HEK293 (cell line): ENCODE results near the gene CRYBG2.
A peak's percentile ranks its signal among the peaks of the same experiment; 100 is the strongest.
"Not testable (repeated sequence)": the region's sequence is repeated elsewhere in the genome, so short reads cannot be mapped to it uniquely, and the experiment has no call there.

Experiments
- CTCF ChIA-PET: fragments of 350-600 bp; formaldehyde crosslinking; extraction: SDS; loops from one replicate; lab custom pipeline; 2021; ENCODE audit warnings: antibody characterized with exemption; lab: Yijun Ruan, JAX
- POLR2A ChIA-PET: fragments of 300-600 bp; formaldehyde crosslinking; extraction: SDS; loops from one replicate; lab custom pipeline; 2020; ENCODE audit warnings: antibody characterized with exemption, inconsistent platforms; lab: Yijun Ruan, JAX
- H3K27ac ChIP-seq: fragments of 200-500 bp; sonication (Bioruptor generic); 2 replicates; pipeline ENCODE4 v1.5.1; 2014; ENCODE audit warnings: low read depth, low read length, control low read depth, inconsistent platforms; ENCODE audit errors: extremely low read depth
- H3K36me3 ChIP-seq, 2 experiments: fragments of 200-500 bp in 1 of 2; sonication (Bioruptor generic) in 1 of 2; 1 replicate in 1 of 2; 2 replicates in 1 of 2; pipeline ENCODE4 v1.5.1; 2014 to 2017; ENCODE audit warnings: inconsistent platforms in 2 of 2, low read length in 2 of 2; ENCODE audit not compliant: control insufficient read depth in 2 of 2, insufficient read depth in 1 of 2
- H3K4me1 ChIP-seq: fragments of 200-500 bp; sonication (Bioruptor generic); 2 replicates; pipeline ENCODE4 v1.5.1; 2014; ENCODE audit warnings: mild to moderate bottlenecking, low read length, inconsistent platforms; ENCODE audit not compliant: control insufficient read depth, insufficient read depth
- H3K4me3 ChIP-seq: 2 replicates; pipeline ENCODE4 v1.5.1; 2011; ENCODE audit warnings: low read depth, mild to moderate bottlenecking, control low read depth, low read length, moderate library complexity
- H3K9me3 ChIP-seq: fragments of 200-500 bp; sonication (Bioruptor generic); 2 replicates; pipeline ENCODE4 v1.5.1; 2014; ENCODE audit warnings: low read depth, low read length, inconsistent platforms; ENCODE audit not compliant: control insufficient read depth, insufficient read depth
- KLF10 ChIP-seq: fragments of 450-650 bp; IDR thresholded peaks from 2 replicates; pipeline ENCODE4 v1.5.1; 2018; ENCODE audit warnings: missing biosample characterization, mild to moderate bottlenecking, missing genetic modification characterization
- KLF8 ChIP-seq: fragments of 450-650 bp; formaldehyde crosslinking; IDR thresholded peaks from 2 replicates; pipeline ENCODE4 v1.5.1; 2016; ENCODE audit warnings: missing biosample characterization, missing genetic modification characterization
- OSR2 ChIP-seq: fragments of 450-650 bp; formaldehyde crosslinking; IDR thresholded peaks from 2 replicates; pipeline ENCODE4 v1.5.1; 2016; ENCODE audit warnings: missing biosample characterization, missing genetic modification characterization
- WT1 ChIP-seq: fragments of 450-650 bp; formaldehyde crosslinking; IDR thresholded peaks from 2 replicates; pipeline ENCODE4 v1.5.1; 2016; ENCODE audit warnings: missing biosample characterization, missing genetic modification characterization
- ZBTB17 ChIP-seq: fragments of 450-650 bp; formaldehyde crosslinking; IDR thresholded peaks from 2 replicates; pipeline ENCODE4 v1.5.1; 2016; ENCODE audit warnings: missing biosample characterization, missing genetic modification characterization
- ZBTB48 ChIP-seq: fragments of 450-650 bp; formaldehyde crosslinking; IDR thresholded peaks from 2 replicates; pipeline ENCODE4 v1.5.1; 2016; ENCODE audit warnings: missing biosample characterization, missing genetic modification characterization
- ZEB2 ChIP-seq: fragments of 450-650 bp; formaldehyde crosslinking; IDR thresholded peaks from 2 replicates; pipeline ENCODE4 v1.5.1; 2016; ENCODE audit warnings: missing biosample characterization, missing genetic modification characterization
- ZNF112 ChIP-seq: fragments of 450-650 bp; formaldehyde crosslinking; IDR thresholded peaks from 2 replicates; pipeline ENCODE4 v1.5.0; 2017; ENCODE audit warnings: missing biosample characterization, missing genetic modification characterization
- ZNF133 ChIP-seq: fragments of 450-650 bp; formaldehyde crosslinking; IDR thresholded peaks from 2 replicates; pipeline ENCODE4 v1.5.1; 2016; ENCODE audit warnings: missing biosample characterization, missing genetic modification characterization
- ZNF324 ChIP-seq: fragments of 450-650 bp; formaldehyde crosslinking; IDR thresholded peaks from 2 replicates; pipeline ENCODE4 v1.5.1; 2016; ENCODE audit warnings: missing biosample characterization, missing genetic modification characterization
- ZNF335 ChIP-seq: fragments of 450-650 bp; formaldehyde crosslinking; conservative IDR thresholded peaks from 2 replicates; pipeline ENCODE4 v1.5.1; 2016; ENCODE audit warnings: missing biosample characterization, missing genetic modification characterization
- ZNF341 ChIP-seq: fragments of 450-650 bp; formaldehyde crosslinking; IDR thresholded peaks from 2 replicates; pipeline ENCODE4; 2016; ENCODE audit warnings: low read depth, missing biosample characterization, missing genetic modification characterization
- ZNF366 ChIP-seq: fragments of 450-650 bp; formaldehyde crosslinking; conservative IDR thresholded peaks from 2 replicates; pipeline ENCODE4 v1.5.1; 2016; ENCODE audit warnings: missing biosample characterization, missing genetic modification characterization
- ZNF521 ChIP-seq: fragments of 450-650 bp; formaldehyde crosslinking; IDR thresholded peaks from 2 replicates; pipeline ENCODE4 v1.5.1; 2017; ENCODE audit warnings: missing biosample characterization, mild to moderate bottlenecking, missing genetic modification characterization
- ZNF529 ChIP-seq: fragments of 450-650 bp; formaldehyde crosslinking; IDR thresholded peaks from 2 replicates; pipeline ENCODE4 v1.5.1; 2017; ENCODE audit warnings: missing genetic modification characterization, missing biosample characterization; ENCODE audit not compliant: insufficient replicate concordance
- ZNF600 ChIP-seq: fragments of 450-650 bp; formaldehyde crosslinking; IDR thresholded peaks from 2 replicates; pipeline ENCODE4 v1.5.1; 2016; ENCODE audit warnings: missing biosample characterization, missing genetic modification characterization
- ZNF792 ChIP-seq: fragments of 450-650 bp; formaldehyde crosslinking; IDR thresholded peaks from 2 replicates; pipeline ENCODE4 v1.5.1; 2016; ENCODE audit warnings: missing biosample characterization, missing genetic modification characterization
- ZNF837 ChIP-seq: fragments of 450-650 bp; formaldehyde crosslinking; IDR thresholded peaks from 2 replicates; pipeline ENCODE4 v1.5.1; 2016; ENCODE audit warnings: missing biosample characterization, missing genetic modification characterization
- TF ChIP-seq, protein P1 (sequence below): fragments of 450-650 bp; formaldehyde crosslinking; IDR thresholded peaks from 2 replicates; pipeline ENCODE4 v1.5.1; 2017; ENCODE audit warnings: missing biosample characterization, missing genetic modification characterization
- TF ChIP-seq, protein P2 (sequence below): fragments of 450-650 bp; formaldehyde crosslinking; IDR thresholded peaks from 2 replicates; pipeline ENCODE4 v1.5.1; 2016; ENCODE audit warnings: missing biosample characterization, missing genetic modification characterization
- TF ChIP-seq, protein P3 (sequence below): fragments of 450-650 bp; formaldehyde crosslinking; IDR thresholded peaks from 2 replicates; pipeline ENCODE4 v1.5.1; 2016; ENCODE audit warnings: missing biosample characterization, missing genetic modification characterization

CRYBG2 gene

DNA sequence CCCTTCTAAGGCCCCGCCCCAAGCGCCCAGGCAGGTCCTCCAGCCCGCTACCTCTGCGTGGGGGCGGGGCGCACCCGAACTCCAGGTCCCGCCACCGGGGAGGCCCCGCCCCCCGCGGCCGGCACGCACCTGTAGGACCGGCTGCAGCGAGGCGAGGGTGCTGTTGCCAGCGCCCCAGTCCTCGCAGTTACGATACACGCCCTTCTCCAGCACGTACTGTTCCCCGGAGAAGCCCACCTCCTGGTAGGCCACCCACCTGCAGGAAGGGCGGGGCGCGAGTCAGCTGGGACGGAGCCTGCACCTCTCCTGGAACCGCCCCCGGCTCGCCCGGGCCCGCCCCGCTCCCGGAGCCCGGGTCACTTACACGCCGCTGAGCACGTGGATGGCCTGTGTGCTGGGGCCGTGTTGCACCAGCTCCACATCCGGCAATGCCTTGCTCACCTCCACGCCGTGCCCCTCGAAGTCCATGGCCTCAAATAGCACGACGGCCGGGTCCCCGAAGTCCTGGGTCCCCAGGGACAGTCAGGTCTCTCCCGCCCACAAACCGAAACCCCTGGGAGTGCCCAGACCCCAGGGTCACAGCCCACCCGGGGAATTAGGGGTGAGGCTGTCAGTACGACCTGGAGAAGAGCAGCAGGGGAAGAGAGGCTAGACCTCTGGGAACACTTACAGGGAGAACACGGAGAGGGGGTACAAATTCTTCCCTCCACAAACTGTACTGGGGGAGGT, 17.3 kb downstream of the CRYBG2 start (continued):
- 0 out of 2 replicates have a peak, but pooled peaks have one; percentile 31 for TF ChIP-seq OSR2 (tag by site-specific recombination)

DNA sequence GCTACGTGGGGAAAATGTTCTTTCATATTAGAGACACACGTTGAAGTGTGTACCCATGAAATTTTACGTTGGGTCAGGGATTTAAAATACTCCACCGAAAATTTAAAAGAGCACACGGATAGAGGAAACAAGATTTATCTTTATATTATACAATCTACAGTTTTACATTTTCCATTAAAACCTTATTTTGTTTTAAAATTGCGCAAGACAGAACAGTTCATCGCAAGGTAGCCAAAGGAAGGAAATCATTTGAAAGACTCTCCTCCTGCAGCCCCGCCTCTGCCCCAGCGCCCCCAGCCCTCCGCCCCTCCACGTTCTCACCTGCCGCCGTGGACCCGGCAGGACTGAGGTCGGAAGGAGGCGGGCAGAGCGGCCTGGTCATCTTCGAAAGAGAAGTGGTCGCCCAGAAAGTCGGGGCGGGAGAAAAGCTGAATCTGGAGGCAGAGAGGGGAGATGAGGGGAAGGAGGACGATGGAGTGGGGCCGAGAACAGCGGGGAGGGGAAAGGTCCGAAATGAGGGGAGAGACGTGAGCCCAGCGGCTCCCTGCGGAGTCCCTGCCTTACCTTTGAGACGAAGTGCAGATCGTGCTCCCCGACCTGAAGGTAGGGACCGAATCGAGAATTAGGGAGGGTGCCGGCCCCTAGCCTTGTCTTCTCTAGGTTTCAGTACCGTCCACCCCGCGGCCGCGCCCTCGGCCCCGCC, 18.0 kb downstream of the CRYBG2 start:
- Histone ChIP-seq H3K36me3 (no peaks in the 10 kb centered on the region), H3K9me3 (no peaks in the 10 kb centered on the region), H3K4me1 (no peaks in the 10 kb centered on the region), H3K4me3 (peak overlapping the region; percentile 76)
- TF ChIP-seq ZBTB48 (tag by site-specific recombination) (peak; percentile 99), ZNF324 (tag by site-specific recombination) (no peak), WT1 (tag by site-specific recombination) (peak; percentile 42; the same call in 1 of the 2 replicates), ZNF792 (no peak), ZNF521 (no peak), ZNF529 (tag by site-specific recombination) (no peak), ZNF366 (tag by site-specific recombination) (peak; percentile 93), ZNF341 (tag by site-specific recombination) (peak; percentile 84), KLF8 (tag by site-specific recombination) (peak; percentile 84; the same call in 1 of the 2 replicates), ZNF600 (tag by site-specific recombination) (peak; percentile 22; the same call in 1 of the 2 replicates), ZNF133 (tag by site-specific recombination) (no peak), ZNF837 (tag by site-specific recombination) (no peak), ZNF112 (tag by site-specific recombination) (no peak), ZBTB17 (tag by site-specific recombination) (peak; percentile 61; the same call in 1 of the 2 replicates), ZEB2 (tag by site-specific recombination) (peak; percentile 53; the same call in 1 of the 2 replicates), KLF10 (tag by site-specific recombination) (no peak; the same call in 1 of the 2 replicates), ZNF335 (tag by site-specific recombination) (peak; percentile 69)
- TF ChIP-seq, protein P1, sequence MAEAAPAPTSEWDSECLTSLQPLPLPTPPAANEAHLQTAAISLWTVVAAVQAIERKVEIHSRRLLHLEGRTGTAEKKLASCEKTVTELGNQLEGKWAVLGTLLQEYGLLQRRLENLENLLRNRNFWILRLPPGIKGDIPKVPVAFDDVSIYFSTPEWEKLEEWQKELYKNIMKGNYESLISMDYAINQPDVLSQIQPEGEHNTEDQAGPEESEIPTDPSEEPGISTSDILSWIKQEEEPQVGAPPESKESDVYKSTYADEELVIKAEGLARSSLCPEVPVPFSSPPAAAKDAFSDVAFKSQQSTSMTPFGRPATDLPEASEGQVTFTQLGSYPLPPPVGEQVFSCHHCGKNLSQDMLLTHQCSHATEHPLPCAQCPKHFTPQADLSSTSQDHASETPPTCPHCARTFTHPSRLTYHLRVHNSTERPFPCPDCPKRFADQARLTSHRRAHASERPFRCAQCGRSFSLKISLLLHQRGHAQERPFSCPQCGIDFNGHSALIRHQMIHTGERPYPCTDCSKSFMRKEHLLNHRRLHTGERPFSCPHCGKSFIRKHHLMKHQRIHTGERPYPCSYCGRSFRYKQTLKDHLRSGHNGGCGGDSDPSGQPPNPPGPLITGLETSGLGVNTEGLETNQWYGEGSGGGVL (tag by site-specific recombination) = peak; percentile 88
- TF ChIP-seq, protein P2, sequence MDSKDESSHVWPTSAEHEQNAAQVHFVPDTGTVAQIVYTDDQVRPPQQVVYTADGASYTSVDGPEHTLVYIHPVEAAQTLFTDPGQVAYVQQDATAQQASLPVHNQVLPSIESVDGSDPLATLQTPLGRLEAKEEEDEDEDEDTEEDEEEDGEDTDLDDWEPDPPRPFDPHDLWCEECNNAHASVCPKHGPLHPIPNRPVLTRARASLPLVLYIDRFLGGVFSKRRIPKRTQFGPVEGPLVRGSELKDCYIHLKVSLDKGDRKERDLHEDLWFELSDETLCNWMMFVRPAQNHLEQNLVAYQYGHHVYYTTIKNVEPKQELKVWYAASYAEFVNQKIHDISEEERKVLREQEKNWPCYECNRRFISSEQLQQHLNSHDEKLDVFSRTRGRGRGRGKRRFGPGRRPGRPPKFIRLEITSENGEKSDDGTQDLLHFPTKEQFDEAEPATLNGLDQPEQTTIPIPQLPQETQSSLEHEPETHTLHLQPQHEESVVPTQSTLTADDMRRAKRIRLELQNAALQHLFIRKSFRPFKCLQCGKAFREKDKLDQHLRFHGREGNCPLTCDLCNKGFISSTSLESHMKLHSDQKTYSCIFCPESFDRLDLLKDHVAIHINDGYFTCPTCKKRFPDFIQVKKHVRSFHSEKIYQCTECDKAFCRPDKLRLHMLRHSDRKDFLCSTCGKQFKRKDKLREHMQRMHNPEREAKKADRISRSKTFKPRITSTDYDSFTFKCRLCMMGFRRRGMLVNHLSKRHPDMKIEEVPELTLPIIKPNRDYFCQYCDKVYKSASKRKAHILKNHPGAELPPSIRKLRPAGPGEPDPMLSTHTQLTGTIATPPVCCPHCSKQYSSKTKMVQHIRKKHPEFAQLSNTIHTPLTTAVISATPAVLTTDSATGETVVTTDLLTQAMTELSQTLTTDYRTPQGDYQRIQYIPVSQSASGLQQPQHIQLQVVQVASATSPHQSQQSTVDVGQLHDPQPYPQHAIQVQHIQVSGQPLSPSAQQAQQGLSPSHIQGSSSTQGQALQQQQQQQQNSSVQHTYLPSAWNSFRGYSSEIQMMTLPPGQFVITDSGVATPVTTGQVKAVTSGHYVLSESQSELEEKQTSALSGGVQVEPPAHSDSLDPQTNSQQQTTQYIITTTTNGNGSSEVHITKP (tag by site-specific recombination) = peak; percentile 91
- TF ChIP-seq, protein P3, sequence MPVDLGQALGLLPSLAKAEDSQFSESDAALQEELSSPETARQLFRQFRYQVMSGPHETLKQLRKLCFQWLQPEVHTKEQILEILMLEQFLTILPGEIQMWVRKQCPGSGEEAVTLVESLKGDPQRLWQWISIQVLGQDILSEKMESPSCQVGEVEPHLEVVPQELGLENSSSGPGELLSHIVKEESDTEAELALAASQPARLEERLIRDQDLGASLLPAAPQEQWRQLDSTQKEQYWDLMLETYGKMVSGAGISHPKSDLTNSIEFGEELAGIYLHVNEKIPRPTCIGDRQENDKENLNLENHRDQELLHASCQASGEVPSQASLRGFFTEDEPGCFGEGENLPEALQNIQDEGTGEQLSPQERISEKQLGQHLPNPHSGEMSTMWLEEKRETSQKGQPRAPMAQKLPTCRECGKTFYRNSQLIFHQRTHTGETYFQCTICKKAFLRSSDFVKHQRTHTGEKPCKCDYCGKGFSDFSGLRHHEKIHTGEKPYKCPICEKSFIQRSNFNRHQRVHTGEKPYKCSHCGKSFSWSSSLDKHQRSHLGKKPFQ = no peak
- TF ChIP-seq, all 188 proteins: peak for 11
- ChIA-PET CTCF (interaction anchor here (0.5 to 4.8 kb wide), 7 partner anchors 10 to 1909 kb away, joined by 3 to 23 read pairs (median 4); no protein-coding TSS in a partner anchor), POLR2A (interaction anchor here (0.9 kb wide), 1 partner anchor 63 kb away, joined by 3 read pairs; no protein-coding TSS in a partner anchor)
- H3K27ac ChIP-seq = no peak overlapping the region

DNA sequence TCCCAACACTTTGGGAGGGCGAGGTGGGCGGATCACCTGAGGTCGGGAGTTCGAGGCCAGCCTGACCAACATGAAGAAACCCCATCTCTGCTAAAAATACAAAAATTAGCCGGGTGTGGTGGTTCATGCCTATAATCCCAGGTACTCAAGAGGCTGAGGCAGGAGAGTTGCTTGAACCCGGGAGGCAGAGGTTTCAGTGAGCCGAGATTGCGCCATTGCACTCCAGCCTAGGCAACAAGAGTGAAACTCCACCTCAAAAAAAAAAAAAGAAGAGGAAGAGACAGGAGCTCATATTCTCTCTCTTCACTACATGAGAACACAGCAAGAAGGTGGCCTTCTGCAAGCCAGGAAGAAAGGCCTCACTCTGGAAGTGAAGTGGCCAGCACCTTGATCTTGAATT, 20.6 kb downstream of the CRYBG2 start:
- H3K27ac ChIP-seq, H3K9me3 ChIP-seq, H3K4me3 ChIP-seq, H3K4me1 ChIP-seq, H3K36me3 ChIP-seq, POLR2A ChIA-PET: not testable (repeated sequence)
- CTCF ChIA-PET = interaction anchor here (0.6 to 4.8 kb wide), 5 partner anchors 11 to 204 kb away, joined by 4 to 23 read pairs (median 5); no protein-coding TSS in a partner anchor
